Thyroid gland (tissue), 4 donors: ENCODE measurements around the gene ALKBH2. TPM values are rescaled to one million over a fixed set of nuclear protein-coding genes. Genes with fewer than 3 reads are reported as not detected.
A peak's percentile ranks its signal among the peaks of the same experiment; 100 is the strongest.

Experiments used
- DNase-seq, 2 donors: peaks; one replicate each; pipeline ENCODE4 v3.0.0-alpha.2; 2019
- H3K27ac ChIP-seq, 3 donors: fragments of 200-600 bp; sonication (generic); 1 replicate in 2 of 3; 2 replicates in 1 of 3; pipeline ENCODE4 v1.5.1; 2016 to 2019; ENCODE audit warnings: mild to moderate bottlenecking in 1 of 3, moderate library complexity in 1 of 3
- H3K27me3 ChIP-seq: fragments of 200-600 bp; sonication (generic); one replicate; pipeline ENCODE4 v1.5.1; 2019
- H3K36me3 ChIP-seq, 2 donors: fragments of 200-600 bp; sonication (generic); one replicate each; pipeline ENCODE4 v1.5.1; 2016 to 2019
- H3K4me1 ChIP-seq, 2 donors: fragments of 200-600 bp; sonication (generic); one replicate each; pipeline ENCODE4 v1.5.1; 2017 to 2019
- H3K4me3 ChIP-seq, 3 donors: fragments of 200-600 bp; sonication (generic); replicated peaks in 1 of 3; 1 replicate in 2 of 3; 2 replicates in 1 of 3; pipeline ENCODE4 v1.5.1; 2016; ENCODE audit warnings: mild to moderate bottlenecking in 1 of 3
- H3K9me3 ChIP-seq: fragments of 200-600 bp; sonication (generic); one replicate; pipeline ENCODE4 v1.5.1; 2017
- CTCF ChIP-seq, 6 experiments: fragments of 200-600 bp in 3 of 6; fragments of 450-650 bp in 3 of 6; sonication (generic) in 3 of 6; IDR thresholded peaks; one replicate each; pipeline ENCODE4 v1.5.1; 2016 to 2019; ENCODE audit warnings: antibody characterized with exemption in 6 of 6, mild to moderate bottlenecking in 2 of 6, inconsistent platforms in 1 of 6, moderate library complexity in 1 of 6
- POLR2A ChIP-seq, 2 donors: fragments of 450-650 bp; IDR thresholded peaks; one replicate each; pipeline ENCODE4 v1.6.1; 2017; ENCODE audit warnings: antibody characterized with exemption in 2 of 2, mild to moderate bottlenecking in 2 of 2, moderate library complexity in 1 of 2
- WGBS, 2 donors: methylation state at CpG; one replicate each; pipeline ENCODE4 v1.1.5; 2017; 5-methylcytosine and 5-hydroxymethylcytosine counted together
- intact Hi-C: fragments of 100-400 bp; cut with DNase I; formaldehyde crosslinking; loops from one replicate; pipeline ENCODE4 v1.15.1; 2023
- total RNA-seq, 4 donors: library from RNA; depleted of rRNA; stranded (reverse); fragments of >200 nt; gene quantifications; one replicate each; pipeline ENCODE4 v1.2.3, GENCODE V29; 2016

Gene ALKBH2
- total RNA-seq, 4 donors from 2014 or later: 7.6 to 34.5 (median 16.7) TPM

GRCh38 chr12:109126784-109127183 is 33.5 kb upstream of the ALKBH2 start:
- 78 to 84% methylated on average over 3 of the region's 3 CpGs for WGBS, 2 donors
- TF ChIP-seq CTCF (IDR thresholded peaks at IDR 0.05): no peak
- no peak for TF ChIP-seq POLR2A (IDR thresholded peaks at IDR 0.05)
- no peak for DNase-seq
- Histone ChIP-seq H3K27ac (no peak overlapping the region), H3K4me3 (no peak overlapping the region), H3K36me3 (no peaks in the 10 kb centered on the region), H3K9me3 (no peaks in the 10 kb centered on the region), H3K27me3 (no peaks in the 10 kb centered on the region), H3K4me1 (peaks cover 20 to 42% of the 10 kb centered on the region in 2 donors)
- intact Hi-C loops: no loop called here

GRCh38 chr12:109125791-109126190 is 32.5 kb upstream of the ALKBH2 start:
- H3K4me1 ChIP-seq: peaks cover 13 to 32% of the 10 kb centered on the region in 2 donors
- intact Hi-C loops: no loop called here
- H3K27ac ChIP-seq: no peak overlapping the region
- DNase-seq: no peak
- no peaks in the 10 kb centered on the region for H3K36me3 ChIP-seq
- no peaks in the 10 kb centered on the region for H3K9me3 ChIP-seq
- no peak for TF ChIP-seq CTCF (IDR thresholded peaks at IDR 0.05)
- no peak for TF ChIP-seq POLR2A (IDR thresholded peaks at IDR 0.05)
- H3K4me3 ChIP-seq: no peak overlapping the region
- H3K27me3 ChIP-seq: no peaks in the 10 kb centered on the region
- 86 to 89% methylated on average over 7 of the region's 7 CpGs for WGBS, 2 donors

GRCh38 chr12:109124878-109125648 is 31.8 kb upstream of the ALKBH2 start:
- Histone ChIP-seq H3K36me3 (no peaks in the 10 kb centered on the region), H3K27me3 (no peaks in the 10 kb centered on the region), H3K9me3 (no peaks in the 10 kb centered on the region), H3K27ac (peak overlapping the region in 1 of 3 donors; percentile 13), H3K4me3 (no peak overlapping the region), H3K4me1 (peaks cover 6 to 30% of the 10 kb centered on the region in 2 donors)
- WGBS, 2 donors: 86 to 91% methylated on average over 12 of the region's 12 CpGs
- no peak for DNase-seq
- intact Hi-C loops: no loop called here
- no peak for TF ChIP-seq POLR2A (IDR thresholded peaks at IDR 0.05)

- H3K4me3 ChIP-seq: no peak overlapping the region
- intact Hi-C loops: no loop called here
- H3K36me3 ChIP-seq: no peaks in the 10 kb centered on the region
- H3K27me3 ChIP-seq: no peaks in the 10 kb centered on the region
- DNase-seq: no peak
- no peaks in the 10 kb centered on the region for H3K9me3 ChIP-seq
- TF ChIP-seq POLR2A (IDR thresholded peaks at IDR 0.05): no peak
- no peak for TF ChIP-seq CTCF (IDR thresholded peaks at IDR 0.05)
- 94 to 100% methylated on average over 2 to 3 of the region's 3 CpGs for WGBS, 2 donors
- H3K4me1 ChIP-seq: peaks cover 20 to 54% of the 10 kb centered on the region in 2 donors
- H3K27ac ChIP-seq: no peak overlapping the region
These were observed 28.1 kb upstream of the ALKBH2 start for GRCh38 chr12:109121346-109121880.

GRCh38 chr12:109120557-109120956 is 27.3 kb upstream of the ALKBH2 start:
- no peak for TF ChIP-seq CTCF (IDR thresholded peaks at IDR 0.05)
- no peak for TF ChIP-seq POLR2A (IDR thresholded peaks at IDR 0.05)
- Histone ChIP-seq H3K4me3 (no peak overlapping the region), H3K4me1 (peaks cover 26 to 62% of the 10 kb centered on the region in 2 donors), H3K27me3 (no peaks in the 10 kb centered on the region), H3K9me3 (no peaks in the 10 kb centered on the region), H3K36me3 (no peaks in the 10 kb centered on the region), H3K27ac (no peak overlapping the region)
- intact Hi-C loops: no loop called here
- no peak for DNase-seq
- 72 to 83% methylated on average over 4 of the region's 4 CpGs for WGBS, 2 donors
